HG02852 (cell line): Measurements from ENCODE around the gene FCHSD2.
"Not testable (repeated sequence)": the region's sequence is repeated elsewhere in the genome, so short reads cannot be mapped to it uniquely, and the experiment has no call there.

Experiments
- ATAC-seq: cut with Tn5 transposase; IDR thresholded peaks from one replicate; pipeline ENCODE4 v1.9.1; 2021; ENCODE audit warnings: mild to moderate bottlenecking, moderate library complexity; ENCODE audit not compliant: unreplicated experiment

The FCHSD2 gene

DNA sequence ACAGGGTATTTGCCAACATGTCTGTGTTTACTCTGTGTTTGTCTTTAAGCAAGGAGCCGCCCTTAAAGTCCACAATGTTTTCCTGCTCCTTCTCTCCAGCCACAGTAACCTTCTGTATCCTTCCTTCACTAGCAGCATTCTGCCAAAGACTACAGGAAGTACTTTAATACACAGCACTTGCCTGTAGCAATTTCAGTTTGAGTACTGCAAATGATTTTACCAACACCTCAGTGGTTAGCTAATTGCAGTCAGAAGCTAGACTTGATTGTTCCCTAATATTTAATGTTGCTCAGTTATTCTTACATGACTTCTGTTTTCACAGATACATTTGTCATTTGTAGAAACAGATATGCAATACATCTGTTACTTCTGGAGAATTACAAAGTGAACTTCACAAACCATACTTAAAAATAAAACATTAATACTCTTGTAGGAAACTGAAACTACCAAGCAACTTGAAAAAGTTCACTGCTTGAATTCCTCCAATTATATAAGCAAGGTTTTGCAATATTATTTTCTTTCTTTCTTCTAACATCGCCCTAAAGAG is 69.1 kb downstream of the FCHSD2 start:
- peak; percentile 74 for ATAC-seq

DNA sequence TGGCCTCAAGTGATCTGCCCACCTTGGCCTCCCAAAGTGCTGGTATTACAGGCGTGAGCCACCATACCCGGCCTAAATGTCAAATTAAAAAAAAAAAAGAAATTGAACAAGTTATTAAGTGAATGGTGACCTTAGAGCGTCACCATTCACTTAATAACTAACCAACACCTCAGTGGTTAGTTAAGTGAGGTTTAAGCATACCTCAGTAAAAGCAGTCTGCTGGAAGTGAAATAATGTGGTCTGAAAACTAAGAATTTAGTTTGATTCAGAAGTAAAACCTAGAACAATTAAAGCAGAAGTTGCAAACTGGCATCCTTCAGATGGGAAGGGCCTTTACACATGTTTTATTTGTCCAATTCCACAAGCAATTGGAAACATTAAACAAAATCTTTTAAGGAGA is 71.5 kb downstream of the FCHSD2 start:
- no peak for ATAC-seq

DNA sequence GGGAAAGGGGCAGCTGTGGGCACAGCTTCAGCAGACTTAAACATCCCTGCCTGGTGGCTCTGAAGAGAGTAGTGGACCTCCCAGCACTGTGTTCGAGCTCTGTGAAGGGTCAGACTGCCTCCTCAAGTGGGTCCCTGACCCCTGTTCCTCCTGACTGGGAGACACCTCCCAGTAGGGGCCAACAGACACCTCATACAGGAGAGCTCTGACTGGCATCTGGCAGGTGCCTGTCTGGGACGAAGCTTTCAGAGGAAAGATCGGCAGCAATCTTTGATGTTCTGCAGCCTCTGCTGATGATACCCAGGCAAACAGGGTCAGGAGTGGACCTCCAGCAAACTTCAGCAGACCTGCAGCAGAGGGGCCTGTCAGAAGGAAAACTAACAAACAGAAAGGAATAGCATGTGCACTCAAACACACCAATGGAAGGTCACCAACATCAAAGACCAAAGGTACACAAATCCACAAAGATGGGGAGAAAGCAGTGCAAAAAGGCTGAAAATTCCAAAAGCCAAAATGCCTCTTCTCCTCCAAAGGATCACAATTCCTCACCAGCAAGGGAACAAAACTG is 80.2 kb downstream of the FCHSD2 start:
- ATAC-seq: not testable (repeated sequence)

DNA sequence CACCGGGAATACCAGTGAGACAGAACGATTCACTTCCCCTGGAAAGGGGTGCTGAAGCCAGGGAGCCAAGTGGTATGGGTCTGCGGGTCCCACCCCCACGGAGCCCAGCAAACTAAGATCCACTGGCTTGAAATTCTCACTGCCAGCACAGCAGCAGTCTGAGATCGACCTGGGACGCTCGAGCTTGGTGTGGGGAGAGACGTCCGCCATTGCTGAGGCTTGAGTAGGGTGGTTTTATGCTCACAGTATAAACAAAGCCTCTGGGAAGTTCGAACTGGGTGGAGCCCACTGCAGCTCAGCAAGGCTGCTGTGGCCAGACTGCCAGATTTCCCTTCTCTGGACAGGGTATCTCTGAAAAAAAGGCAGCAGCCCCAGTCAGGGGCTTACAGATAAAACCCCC is 80.7 kb downstream of the FCHSD2 start:
- not testable (repeated sequence) for ATAC-seq

DNA sequence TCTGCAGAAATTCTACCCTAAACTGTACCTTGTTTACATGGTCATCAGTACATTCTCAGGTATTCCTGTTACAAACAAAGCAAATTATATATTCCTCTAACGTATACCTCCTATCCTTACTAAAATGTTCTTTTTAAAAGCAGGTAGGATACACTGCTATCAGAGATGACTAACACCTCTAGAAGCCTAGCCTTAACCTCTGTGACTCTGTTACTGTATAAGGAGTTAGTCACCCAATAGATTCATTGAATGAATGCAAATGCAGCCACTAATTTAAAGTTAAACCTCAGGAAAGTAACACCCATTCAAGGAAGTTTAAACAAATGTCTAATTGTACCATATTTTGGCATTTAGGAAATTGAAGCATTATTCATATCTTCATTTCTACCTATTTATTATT is 82.2 kb downstream of the FCHSD2 start:
- no peak for ATAC-seq

DNA sequence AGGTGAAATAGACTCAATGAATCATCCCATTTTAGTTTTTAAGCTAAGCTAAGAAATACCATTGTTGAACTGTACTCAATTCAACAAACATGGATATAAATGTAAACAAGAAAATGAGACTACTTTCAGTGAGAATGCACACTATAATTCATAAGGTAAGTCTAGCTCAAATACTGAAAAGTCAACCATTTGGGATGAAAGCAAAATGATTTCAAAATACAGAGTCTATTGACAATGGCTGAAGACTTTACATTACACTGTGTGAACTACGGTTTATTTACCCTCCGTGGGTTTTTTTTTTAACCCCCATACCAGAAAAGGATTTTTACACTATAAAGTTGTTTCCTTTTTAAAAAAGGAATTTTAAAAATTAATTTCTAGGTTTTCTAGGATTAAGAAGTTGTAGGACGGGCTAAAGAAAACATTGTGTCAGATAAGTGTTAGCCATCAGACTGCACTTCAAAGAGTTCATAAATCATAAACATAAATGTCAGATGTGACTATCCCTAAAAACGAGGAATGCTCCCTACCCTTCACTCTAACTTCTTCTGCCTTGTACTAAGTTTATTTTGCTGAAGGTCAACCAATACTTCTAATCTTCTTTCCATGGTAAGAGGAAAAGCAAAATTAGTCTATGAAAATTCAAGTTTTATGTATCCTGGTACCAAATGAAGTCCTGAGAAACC is 83.0 kb downstream of the FCHSD2 start:
- ATAC-seq: no peak

DNA sequence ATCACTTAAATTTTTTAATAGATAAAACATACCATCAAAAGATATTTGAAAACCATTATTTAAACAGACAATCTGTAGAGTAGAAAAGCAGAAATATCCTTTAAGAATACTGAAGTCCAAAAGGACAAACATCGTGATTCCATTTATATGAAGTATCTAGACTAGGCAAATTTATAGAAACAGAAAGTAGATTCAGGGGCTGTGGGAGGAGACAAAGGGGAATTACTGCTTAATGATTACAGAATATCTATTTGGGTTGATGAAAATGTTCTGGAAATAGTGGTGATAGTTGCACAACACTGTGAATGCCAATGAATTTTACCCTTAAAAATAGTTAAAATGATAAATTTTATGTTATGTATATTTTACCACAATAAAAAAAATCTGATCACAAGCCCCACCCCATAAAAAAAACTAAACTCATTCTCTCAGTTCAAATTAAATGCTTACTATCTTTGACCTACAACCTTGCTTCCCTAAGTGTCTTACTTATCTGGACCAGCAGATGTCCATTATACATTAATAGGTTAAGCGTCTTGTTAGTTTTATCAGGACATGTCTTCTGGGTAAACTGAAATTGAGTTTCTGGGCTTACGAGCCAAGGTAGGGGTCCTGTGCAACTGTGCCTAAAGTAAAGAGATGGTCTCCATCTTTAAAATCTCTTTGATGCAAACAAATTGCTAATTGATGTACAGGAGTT is 86.3 kb downstream of the FCHSD2 start:
- ATAC-seq: no peak

DNA sequence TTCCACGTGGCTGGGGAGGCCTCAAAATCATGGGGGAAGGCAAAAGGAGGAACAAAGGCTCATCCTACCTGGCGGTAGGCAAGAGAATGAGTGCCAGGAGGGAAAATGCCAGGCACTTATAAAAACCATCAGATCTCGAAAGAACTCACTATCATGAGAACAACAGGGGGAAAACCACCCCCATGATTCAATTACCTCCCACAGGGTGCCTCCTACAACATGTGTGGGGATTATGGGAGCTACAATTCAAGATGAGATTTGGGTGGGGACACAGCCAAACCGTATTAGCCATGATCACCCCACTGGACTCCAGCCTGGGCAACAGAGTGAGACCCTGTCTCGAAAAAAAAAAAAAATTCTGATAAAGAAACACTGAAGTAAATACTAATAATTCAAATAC is 87.1 kb downstream of the FCHSD2 start:
- no peak for ATAC-seq

DNA sequence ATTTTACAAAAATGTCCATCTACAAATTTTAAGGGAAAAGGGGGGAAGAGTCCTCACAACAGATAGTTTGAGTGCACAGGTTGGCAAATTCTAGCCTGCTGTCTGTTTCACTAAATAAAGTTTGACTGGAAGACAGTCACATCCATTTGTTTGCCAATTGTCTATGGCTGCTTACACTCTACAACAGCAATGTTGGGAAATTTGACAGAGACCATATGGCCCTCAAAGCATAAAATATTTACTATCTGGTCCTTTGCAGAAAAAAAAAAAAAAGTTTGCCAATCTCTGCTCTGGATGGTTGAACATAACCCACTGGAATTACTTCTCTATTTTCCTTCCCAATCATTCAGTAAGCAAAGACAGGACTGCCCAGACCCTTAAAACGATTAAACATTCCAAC is 88.2 kb downstream of the FCHSD2 start:
- no peak for ATAC-seq

DNA sequence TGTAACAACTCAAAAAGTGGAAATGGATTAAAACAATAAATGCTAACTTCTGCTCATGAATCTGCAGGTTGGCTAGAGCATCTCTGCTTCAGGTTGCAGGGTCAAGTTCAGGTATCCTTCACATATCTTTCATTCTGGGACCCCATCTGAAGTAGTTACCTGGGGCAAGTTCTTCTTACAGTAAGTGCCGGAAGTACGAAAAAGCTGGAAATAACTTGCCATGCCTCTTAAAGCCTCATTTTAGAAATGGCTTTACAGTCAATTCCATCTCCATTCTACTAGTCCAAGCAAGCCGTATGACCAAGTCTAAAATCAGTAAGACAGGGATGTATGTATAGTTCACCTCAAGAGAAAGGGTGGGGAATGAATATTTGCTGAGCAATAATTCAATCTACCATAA is 93.7 kb downstream of the FCHSD2 start:
- ATAC-seq: no peak

DNA sequence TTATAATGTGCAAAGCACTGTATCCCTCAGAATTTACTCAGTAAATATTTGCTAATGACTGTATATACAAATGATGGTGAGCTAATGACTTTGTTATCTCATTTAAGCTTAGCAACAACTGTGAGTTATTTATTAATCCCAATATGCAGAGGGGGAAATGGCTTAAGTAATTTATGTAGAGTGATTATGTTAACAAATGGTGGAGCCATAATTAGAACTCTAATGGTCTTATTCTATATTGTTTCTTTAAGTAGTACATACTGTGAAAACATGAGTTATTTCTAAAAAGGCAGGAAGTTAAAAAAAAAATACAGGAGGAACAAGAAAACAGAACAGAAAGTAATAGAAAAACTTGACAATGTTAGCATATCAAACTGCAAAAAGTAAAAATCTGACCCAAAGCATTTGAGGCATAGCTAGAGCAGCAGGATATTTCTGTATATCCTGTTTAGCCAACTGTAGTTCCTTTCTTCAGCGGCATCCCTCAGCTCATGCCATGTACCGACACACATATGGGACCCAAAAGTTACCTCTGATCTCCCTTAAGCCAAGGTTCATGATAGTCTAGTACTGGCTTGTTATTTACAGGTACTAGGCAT is 94.2 kb downstream of the FCHSD2 start:
- peak; percentile 79 for ATAC-seq

DNA sequence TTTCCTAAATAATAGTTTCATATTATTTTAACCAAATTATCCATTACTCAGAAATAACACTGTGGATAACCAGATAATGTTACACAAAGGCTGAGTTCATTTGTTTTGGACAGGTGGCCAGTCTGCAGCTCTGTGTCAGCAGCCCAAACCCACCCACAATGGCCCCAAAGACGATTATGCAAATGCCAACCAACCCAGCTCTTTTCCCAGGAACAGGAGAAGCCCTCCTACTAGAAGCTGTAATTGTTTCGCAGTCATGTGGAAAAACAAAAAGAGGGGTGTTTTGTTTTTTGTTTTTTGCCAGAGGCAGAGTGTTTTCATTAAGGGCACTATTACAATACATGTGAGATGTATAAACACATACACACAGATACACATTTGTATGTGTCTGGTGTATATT is 102.1 kb downstream of the FCHSD2 start:
- no peak for ATAC-seq

DNA sequence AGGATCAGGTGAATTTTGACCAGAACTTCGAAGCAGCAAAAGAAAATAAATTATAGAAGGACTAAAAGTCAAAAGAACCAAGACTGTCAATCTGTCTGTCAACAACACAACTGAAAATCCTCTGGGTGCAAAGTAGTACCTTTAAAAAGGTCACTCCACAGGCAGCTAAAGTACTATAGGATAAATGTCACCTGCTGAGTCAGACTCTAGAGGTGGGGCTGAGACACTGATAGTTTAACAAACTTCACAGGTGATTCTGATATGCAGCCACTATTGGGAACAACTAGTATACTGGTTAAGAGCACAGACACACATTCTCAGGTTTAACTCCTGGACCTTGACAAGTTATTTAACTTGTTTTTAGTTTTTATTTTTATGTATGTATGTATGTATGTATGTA is 107.3 kb downstream of the FCHSD2 start:
- ATAC-seq: no peak

DNA sequence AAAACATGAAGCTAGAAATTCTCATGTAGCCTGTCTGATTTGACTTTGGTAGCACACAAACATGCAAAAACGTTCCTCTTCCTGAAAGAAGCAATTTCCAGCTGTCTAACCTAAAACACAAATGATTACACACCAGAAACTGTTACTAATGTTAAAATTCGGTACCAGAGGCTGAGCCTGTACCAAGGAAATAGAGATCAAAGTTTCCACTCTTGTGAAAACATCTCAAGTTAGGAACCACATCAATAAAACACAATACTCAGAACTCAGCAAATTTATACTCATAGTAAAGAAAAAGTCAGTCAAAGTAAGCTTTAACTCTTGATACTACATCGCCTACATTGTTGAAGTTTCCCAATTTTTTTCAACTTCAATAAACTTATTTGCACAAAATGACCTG is 107.8 kb downstream of the FCHSD2 start:
- ATAC-seq: no peak

DNA sequence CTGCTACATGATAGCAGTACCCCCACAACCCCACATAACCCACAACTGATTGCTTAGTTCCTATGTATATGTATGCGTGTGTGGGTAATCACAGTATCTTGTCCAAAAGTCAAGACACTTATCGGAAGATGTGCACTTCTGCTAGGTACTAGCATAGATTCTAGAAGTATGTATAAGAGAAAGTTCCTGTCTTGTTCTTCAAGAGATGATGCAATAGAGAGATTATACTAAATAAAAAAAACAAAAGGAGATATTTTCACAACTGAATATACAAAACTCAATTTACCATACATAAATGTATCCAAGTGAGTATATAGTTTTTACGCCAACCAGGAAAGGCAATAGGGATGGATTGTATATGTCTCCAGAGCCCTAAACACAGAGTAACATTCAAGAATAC is 112.0 kb downstream of the FCHSD2 start:
- no peak for ATAC-seq

DNA sequence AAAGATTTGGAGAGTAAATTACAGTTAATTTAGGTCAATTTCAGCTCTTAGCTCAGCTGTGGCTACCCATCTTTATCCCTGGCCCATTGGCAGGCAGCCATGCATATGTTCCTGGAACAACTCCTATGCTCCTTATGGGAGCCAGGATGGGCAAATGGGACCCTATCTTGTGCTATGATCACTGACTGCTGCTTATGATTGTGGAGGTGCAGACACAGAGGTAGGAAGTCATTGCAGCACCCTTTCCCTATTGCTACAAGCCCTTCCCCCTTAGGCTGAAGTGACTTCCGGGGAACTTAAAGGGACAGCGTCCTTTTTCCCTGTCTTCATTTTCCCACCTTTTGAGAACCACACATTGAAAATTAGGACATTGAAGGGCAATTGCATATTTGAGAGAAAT is 112.7 kb downstream of the FCHSD2 start:
- ATAC-seq: no peak

DNA sequence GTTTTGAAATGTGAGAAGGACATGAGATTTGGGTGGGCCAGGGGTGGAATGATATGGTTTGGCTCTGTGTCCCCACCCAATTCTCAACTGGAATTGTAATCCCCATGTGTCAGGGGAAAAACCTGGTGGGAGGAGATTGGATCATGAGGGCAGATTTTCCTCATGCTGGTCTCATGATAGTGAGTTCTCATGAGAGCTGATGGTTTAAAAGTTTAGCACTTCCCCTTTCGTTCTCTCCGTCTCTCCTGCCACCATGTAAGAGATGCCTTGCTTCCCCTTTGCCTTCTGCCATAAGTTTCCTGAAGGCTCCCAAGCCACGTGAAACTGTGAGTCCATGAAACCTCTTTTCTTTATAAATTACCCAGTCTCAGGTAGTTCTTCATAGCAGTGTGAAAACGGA is 113.5 kb downstream of the FCHSD2 start:
- no peak for ATAC-seq

DNA sequence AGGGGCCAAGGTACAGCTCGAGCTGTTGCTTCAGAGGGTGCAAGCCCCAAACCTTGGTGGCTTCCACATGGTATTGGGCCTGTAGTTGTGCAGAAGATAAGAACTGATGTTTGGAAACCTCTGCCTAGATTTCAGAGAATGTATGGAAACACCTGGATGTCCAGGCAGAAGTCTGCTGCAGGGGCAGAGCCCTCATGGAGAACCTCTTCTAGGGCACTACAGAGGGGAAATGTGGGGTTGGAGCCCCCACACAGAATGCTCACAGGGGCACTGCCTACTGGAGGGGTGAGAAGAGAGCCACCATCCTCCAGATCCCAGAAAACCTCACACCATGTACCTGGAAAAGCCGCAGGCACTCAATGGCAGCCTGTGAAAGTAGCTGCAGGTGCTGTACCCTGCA is 114.3 kb downstream of the FCHSD2 start:
- not testable (repeated sequence) for ATAC-seq

DNA sequence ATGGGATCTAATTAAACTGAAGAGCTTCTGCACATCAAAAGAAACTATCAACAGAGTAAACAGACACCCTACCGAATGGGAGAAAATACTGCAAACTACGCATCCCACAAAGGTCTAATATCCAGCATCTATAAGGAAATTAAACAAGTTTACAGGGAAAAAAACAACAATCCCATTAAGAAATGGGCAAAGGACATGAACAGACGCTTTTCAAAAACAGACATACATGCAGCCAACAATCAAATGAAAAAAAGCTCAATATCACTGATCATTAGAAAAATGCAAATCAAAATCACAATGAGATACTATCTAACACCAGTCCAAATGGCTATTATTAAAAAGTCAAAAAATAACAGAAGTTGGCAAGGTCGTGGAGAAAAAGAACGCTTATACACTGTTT is 117.5 kb downstream of the FCHSD2 start:
- no peak for ATAC-seq

DNA sequence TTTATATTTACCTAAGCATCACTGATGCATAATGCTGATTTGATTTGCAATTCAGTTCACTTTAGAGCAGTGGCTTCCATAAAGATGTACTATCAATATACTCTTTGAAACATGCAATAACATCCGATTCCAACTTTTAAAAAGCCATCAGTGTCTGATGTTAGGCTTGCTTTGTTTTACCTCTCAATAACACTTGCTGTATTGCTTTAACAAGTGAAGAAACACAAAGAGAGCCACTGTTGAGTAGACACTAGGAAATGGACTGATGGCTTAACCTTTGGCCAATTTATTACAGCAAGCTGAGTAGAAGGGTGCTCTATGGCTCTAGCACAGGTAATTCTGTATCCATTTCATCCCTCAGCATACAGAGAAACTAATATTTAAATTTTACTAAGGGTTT is 122.1 kb downstream of the FCHSD2 start:
- no peak for ATAC-seq

DNA sequence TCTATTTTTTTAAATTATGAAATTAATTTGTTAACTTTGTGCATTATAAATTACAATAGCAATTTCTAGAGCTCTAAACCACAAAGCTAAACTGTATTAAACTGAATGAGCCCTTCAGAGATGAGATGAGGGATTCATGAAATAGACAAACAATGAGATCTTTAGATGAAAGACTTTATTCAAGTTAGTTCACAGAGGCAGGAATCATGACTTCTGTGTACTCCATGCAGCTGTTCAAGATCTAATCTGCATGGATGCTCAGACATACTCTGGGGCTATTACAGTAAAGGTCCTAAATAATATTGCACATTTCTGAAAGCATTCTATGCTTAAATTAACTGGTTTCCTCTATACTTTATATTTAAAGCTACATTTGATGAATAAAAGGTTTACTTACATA is 122.7 kb downstream of the FCHSD2 start:
- no peak for ATAC-seq

DNA sequence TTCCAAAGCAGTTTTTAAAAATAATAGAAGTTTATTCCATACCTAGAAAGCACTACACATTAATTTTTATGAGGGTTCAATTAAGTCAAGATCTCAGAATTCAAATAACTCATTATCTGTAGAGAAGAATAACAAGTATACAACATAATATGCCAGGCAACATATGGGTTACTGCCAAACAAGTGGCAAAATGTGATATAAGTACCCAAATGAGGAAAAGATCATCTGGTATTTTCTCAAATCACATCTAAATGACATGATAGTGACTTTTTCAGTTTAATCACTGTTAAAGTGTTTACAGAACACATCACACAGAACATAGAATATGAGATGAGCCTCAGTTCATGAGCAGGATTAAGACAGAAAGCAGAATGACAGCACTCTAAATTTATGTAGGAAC is 123.3 kb downstream of the FCHSD2 start:
- no peak for ATAC-seq
